Esophagus muscularis mucosa (tissue), 4 donors: ENCODE data around the gene JKAMP.

Experiments
- EP300 ChIP-seq: sonication (generic); formaldehyde crosslinking; IDR thresholded peaks from one replicate; pipeline ENCODE4 v1.6.1; 2017; ENCODE audit warnings: antibody characterized with exemption
- POLR2A ChIP-seq: fragments of 450-650 bp; IDR thresholded peaks from one replicate; pipeline ENCODE4 v1.6.1; 2017; ENCODE audit warnings: antibody characterized with exemption, moderate library complexity, mild to moderate bottlenecking, low read depth
- POLR2AphosphoS5 ChIP-seq, 2 donors: sonication (generic); formaldehyde crosslinking; IDR thresholded peaks; one replicate each; pipeline ENCODE4 v1.6.1; 2017; ENCODE audit warnings: antibody characterized with exemption in 2 of 2
- TF ChIP-seq, protein P1 (sequence below), 3 experiments: fragments of 200-600 bp in 2 of 3; fragments of 450-650 bp in 1 of 3; sonication (generic) in 2 of 3; IDR thresholded peaks; one replicate each; pipeline ENCODE4 v1.5.1; 2017 to 2019; ENCODE audit warnings: antibody characterized with exemption in 3 of 3, mild to moderate bottlenecking in 2 of 3, moderate library complexity in 1 of 3

- TF ChIP-seq, protein P1, sequence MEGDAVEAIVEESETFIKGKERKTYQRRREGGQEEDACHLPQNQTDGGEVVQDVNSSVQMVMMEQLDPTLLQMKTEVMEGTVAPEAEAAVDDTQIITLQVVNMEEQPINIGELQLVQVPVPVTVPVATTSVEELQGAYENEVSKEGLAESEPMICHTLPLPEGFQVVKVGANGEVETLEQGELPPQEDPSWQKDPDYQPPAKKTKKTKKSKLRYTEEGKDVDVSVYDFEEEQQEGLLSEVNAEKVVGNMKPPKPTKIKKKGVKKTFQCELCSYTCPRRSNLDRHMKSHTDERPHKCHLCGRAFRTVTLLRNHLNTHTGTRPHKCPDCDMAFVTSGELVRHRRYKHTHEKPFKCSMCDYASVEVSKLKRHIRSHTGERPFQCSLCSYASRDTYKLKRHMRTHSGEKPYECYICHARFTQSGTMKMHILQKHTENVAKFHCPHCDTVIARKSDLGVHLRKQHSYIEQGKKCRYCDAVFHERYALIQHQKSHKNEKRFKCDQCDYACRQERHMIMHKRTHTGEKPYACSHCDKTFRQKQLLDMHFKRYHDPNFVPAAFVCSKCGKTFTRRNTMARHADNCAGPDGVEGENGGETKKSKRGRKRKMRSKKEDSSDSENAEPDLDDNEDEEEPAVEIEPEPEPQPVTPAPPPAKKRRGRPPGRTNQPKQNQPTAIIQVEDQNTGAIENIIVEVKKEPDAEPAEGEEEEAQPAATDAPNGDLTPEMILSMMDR (IDR thresholded peaks at IDR 0.05): peak; percentile 64 to 78 (median 68)
- peak; percentile 89 for TF ChIP-seq POLR2A
- TF ChIP-seq POLR2AphosphoS5 (IDR thresholded peaks at IDR 0.05): peak; percentile 77 to 94
- TF ChIP-seq EP300: no peak
Observed at GRCh38 chr14:59483819-59484638, at the start of gene JKAMP, which contains the start of gene L3HYPDH.
